ENCODE measurements around the gene DPP6. TPM values are rescaled to one million over a fixed set of nuclear protein-coding genes. Genes with fewer than 3 reads are reported as not detected.

The DPP6 gene
- total and polyA plus RNA-seq, 11 donors: 0.05 to 2.9 (median 0.11) TPM; not detected in 3

- H3K9me3 ChIP-seq: no peaks in the 10 kb centered on the region
- DNase-seq (no peak), ATAC-seq (no peak)
- no peaks in the 10 kb centered on the region for H3K4me1 ChIP-seq
- no peak for TF ChIP-seq POLR2A (IDR thresholded peaks at IDR 0.05)
- no peak for TF ChIP-seq CTCF (IDR thresholded peaks at IDR 0.05)
- WGBS, 4 donors: 74 to 100% (median 77%) methylated on average over 1 to 3 of the region's 3 CpGs
- intact Hi-C loops (cut with DNase I): no loop called here
- no peaks in the 10 kb centered on the region for H3K27me3 ChIP-seq
- no peak overlapping the region for H3K27ac ChIP-seq
- no peaks in the 10 kb centered on the region for H3K36me3 ChIP-seq
- H3K4me3 ChIP-seq: no peak overlapping the region
Measured at GRCh38 chr7:154804449-154804848, 752.3 kb downstream of the DPP6 start.

GRCh38 chr7:154812027-154812426, 759.8 kb downstream of the DPP6 start:
- Histone ChIP-seq H3K27me3 (no peaks in the 10 kb centered on the region), H3K4me3 (no peak overlapping the region), H3K4me1 (no peaks in the 10 kb centered on the region), H3K36me3 (no peaks in the 10 kb centered on the region), H3K9me3 (peaks cover 0 to 29% (median 14%) of the 10 kb centered on the region in 12 donors), H3K27ac (no peak overlapping the region)
- ATAC-seq: no peak
- intact Hi-C loops (cut with DNase I): no loop called here
- no peak for TF ChIP-seq CTCF (IDR thresholded peaks at IDR 0.05)
- TF ChIP-seq POLR2A (IDR thresholded peaks at IDR 0.05): no peak
- no peak for DNase-seq
- 54 to 77% (median 74%) methylated on average over 1 of the region's 1 CpG for WGBS, 4 donors

- TF ChIP-seq POLR2A (IDR thresholded peaks at IDR 0.05): no peak
- no peak for TF ChIP-seq CTCF (IDR thresholded peaks at IDR 0.05)
- intact Hi-C loops (cut with DNase I): no loop called here
- Histone ChIP-seq H3K4me3 (no peak overlapping the region), H3K27ac (no peak overlapping the region), H3K9me3 (peaks cover 0 to 11% (median 2%) of the 10 kb centered on the region in 12 donors), H3K27me3 (no peaks in the 10 kb centered on the region), H3K36me3 (no peaks in the 10 kb centered on the region), H3K4me1 (no peaks in the 10 kb centered on the region)
- no peak for DNase-seq
- WGBS, 4 donors: 75 to 79% (median 77%) methylated on average over 7 of the region's 7 CpGs
- ATAC-seq: no peak
Measured at GRCh38 chr7:154817224-154817896, 765.2 kb downstream of the DPP6 start.

GRCh38 chr7:154827007-154827406, 774.8 kb downstream of the DPP6 start:
- ATAC-seq: no peak
- peaks cover 0 to 43% (median 0%) of the 10 kb centered on the region in 9 donors for H3K27me3 ChIP-seq
- H3K36me3 ChIP-seq: no peaks in the 10 kb centered on the region
- H3K4me3 ChIP-seq: no peak overlapping the region
- H3K4me1 ChIP-seq: no peaks in the 10 kb centered on the region
- intact Hi-C loops (cut with DNase I): no loop called here
- 65 to 81% (median 69%) methylated on average over 2 of the region's 2 CpGs for WGBS, 4 donors
- no peaks in the 10 kb centered on the region for H3K9me3 ChIP-seq
- DNase-seq: no peak
- TF ChIP-seq POLR2A (IDR thresholded peaks at IDR 0.05) (no peak), CTCF (IDR thresholded peaks at IDR 0.05) (no peak)
- H3K27ac ChIP-seq: no peak overlapping the region

All from heart left ventricle (tissue), 16 donors.